HG03558 (cell line): Measurements from ENCODE around the gene RNF126.

Source experiments
- ATAC-seq: cut with Tn5 transposase; IDR thresholded peaks from one replicate; pipeline ENCODE4 v1.9.1; 2021; ENCODE audit warnings: moderate number of reproducible peaks; ENCODE audit not compliant: unreplicated experiment; ENCODE audit errors: extremely low read depth

Gene RNF126

DNA sequence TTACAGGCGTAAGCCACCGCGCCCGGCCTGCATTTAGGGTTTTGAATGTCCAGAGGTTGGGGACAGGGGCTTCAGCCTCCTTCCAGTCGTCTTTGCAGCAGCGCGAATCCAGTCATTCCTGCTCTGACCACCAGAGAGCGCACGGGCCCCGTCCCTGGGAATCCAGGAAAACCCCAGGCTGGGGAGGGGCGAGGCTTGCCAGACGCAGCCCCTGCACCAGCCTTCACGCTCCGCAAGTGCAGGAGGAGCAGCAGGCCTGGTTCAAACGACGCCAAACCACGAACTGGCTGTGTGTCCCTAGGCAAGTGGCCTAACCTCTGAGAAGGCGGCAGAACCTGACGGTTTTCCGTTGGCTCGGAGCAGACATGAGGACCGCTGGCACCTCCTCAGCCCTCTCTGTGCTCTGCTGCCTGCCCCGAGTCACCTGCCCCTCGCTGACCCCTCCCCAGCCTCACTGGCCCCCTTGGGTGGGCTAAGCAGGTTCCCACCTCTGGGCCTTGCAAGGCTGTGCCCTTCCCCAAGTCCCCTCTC, 2.0 kb upstream of the RNF126 start:
- ATAC-seq: no peak

DNA sequence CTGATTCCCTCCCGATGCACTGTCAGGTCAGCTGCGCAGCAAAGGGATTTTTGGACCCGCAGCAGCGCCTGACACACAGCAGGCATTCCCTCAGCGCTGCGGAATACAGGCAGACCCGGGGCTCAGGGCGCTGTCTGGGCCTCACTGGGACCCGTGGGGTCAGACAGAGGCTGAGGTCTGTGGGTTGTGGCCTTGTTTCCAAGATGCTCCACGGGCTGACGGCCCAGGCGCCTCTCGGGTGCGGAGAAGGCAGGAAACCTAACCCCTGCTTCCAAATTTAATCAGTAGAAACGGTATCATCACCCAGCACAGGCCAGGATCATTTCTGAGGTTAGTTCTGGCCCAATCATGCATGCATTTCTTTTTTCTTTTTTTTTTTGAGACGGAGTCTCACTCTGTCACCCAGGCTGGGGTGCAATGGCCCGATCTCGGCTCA, 686 bp upstream of the RNF126 start:
- no peak for ATAC-seq

DNA sequence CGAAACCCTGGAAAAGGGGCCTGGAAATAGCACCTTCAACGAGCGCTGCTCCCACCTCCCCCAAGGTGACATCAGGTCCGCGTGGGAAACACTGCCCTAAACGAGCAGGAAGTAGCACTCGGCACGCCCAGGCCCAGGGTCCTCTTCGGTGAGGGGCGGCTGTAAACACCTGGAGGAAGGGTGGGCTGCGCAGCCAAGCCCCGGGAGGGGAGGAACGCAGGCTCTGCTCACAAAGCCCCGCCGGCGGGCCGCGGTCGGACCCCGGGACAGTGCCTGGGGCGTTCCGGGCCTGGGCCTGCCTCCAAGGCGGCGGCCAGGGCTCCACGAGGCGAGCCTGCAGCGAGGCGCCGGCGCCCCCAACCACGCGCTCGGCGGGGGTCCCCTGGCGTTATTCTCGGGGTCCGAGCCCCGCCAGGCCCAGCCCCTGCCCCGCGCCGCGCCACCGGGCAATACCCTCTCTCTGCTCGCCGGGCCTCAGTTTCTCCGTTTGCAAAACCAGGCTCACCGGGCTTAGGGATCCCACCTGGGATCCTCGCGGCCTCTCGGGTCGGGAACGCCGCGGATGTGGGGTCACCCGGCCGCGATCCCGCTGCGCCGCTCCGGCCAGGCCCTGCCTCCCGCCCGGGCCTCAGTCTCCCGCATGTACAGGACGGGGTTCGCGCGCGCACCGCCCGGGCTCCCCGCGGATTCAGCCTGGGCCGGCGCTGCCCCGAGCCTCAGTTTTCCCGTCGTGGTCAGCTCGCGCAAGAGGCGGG, 630 bp downstream of the RNF126 start:
- no peak for ATAC-seq

DNA sequence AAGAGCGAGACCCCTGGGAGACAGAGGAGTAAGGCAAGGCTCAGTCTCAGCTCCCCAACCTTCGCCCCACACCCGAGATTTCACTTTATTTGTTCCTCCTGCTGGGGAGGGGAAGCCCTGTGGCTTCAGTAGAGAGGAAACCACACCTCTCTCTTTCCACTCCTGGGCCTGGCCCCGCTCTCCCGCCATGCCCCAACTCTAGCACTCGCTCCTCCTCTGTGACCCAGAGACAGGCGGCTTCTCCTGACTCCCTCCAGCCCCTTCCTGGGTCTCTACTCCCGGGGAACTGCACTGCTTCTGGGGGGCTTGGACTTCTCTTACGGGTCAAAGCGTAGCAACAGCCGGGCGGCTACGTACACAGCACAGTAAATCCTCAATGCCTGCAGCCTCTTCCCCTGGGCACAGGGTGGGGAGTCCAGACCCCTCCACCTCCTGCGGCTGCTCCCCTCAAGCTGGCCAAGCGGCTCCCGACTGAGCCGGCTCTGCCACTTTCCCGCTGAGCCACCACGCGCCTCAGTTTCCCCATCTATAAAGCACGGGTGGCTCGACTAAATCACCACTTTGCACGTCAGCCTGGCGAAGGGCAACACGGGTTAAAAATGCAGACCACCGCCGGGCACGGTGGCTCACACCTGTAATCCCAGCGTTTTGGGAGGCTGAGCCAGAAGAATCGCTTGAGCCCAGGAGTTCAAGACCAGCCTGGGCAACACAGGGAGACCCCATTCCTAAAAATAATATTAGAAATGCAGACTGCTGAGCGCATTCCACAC, 1.4 kb downstream of the RNF126 start:
- no peak for ATAC-seq

DNA sequence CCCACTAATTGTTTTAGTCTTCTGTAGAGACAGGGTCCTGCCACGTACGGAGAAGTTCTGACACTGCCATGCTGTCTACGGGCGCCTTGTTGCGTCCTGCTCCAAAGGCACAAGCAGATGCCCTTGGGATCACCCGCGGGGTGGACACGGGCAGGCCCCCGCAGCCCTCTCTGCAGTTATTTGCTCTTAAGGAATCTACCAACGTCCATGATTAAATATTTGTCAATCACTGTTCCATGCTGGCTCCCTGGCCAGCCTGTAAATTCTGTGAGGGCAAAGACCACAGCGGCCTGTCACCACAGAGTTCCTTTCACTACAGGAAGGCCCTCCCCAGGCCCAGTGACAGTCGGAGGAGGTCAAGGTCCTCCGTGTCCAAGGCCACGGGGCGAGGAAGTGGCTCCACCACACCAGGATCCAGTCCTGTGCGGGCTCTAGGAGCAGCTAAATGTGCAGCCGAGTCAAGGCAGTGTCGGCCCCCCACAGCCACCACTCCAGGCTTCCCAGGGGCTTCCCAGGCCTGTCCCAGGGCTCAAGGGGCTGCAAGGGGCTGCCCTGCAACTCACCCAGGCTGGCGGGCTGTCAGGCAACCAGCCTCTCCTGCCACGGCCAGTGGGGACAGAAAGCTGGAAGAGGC, 2.1 kb downstream of the RNF126 start:
- ATAC-seq: no peak

DNA sequence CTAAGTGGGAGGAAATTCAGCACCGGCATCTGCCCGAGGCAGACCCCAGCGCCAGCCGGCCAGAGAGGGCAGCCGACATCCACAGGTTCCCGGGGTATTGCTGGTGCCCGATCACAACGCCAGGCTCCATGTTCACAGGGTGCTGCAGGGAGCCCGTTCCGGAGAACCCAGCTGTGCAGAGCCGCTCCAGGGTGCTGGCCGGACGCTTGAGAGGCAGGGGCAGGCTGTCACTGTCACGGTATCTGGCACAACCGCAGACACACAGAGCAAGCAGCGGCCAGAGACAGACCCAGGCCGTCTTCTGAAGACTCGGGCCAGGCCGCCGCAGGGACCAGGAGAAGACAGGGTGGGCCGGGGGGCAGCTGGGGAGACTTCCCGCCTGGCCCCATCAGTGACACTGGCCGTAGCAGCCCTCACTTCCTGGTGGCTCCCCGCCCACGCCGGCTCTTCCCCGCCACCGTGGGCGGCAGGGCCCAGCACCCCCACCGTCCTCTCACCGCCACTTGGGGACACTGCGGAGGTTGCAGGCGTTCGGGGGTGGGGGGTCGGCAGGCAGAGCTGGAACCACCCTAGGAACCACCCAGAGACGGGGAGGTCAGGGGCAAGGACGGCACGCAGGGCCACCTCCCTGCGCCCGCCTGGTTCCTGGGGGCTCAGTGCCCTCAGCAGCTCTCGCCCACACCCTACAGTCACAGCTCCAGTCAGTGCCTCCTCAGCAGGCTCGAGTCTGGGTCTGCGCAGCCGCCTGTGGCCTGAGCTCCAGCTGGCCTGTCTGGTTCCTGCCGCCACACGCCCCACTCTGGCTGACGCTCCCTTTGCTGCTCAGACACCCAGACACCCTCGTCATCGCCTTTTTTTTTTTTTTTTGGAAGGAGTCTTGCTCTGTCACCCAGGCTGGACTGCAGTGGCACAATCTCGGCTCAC, 3.8 kb downstream of the RNF126 start:
- ATAC-seq: no peak

DNA sequence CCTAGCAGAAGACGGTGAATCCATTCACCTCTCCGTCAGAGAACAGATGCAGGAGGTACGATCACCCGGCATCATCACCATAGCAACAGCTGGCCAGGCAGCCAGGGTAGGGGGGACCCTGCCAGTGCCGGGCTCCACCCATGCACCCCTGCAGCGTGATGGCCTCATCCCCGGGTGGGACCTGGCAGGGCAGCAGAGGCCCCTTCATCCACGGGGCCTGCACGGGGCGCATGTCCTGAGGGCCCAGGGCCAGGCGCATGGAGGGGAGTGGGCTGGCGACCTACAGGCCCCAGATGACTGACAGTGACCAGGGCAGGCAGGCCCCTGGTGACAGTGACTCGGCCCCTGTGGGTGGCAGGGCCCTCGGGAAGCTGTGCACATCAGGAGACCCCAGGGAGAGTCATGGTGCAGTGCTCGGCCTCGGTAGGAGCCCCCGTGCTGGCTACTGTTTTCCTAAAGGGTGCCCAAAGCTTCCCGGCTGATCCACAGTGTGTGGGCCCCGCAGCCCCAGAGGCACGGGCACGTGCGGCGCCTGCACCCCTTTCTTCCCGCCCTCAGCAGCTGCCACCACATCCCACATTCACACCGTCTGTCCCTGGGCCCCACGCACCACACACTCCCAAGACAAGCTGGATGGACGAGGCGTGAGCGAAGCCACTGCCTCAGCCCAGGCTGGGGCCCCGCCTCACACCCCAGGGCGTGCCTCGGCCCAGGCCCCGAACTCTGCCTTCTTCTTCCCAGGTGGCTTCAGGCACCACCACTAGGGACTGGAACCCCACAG, 4.8 kb downstream of the RNF126 start:
- no peak for ATAC-seq

DNA sequence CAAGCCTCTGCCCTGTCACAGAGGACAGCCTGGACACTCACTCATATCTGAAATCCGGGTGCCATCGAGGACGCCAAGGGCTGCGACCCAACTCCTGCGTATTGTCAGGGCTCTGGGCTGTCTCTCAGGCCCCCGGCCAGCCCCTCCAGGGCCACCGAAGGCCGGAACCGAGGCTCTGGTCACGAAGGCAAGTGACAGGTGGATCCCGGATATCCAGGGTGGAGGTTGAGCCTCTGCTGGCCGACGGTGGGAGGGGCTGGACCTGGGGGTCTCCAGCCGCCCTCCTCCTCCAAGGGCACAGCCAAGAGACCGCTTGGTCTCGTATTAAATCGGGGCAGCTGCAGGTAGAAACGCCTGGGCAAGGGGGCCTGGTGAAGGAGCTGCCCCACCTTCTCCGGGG, 5.4 kb downstream of the RNF126 start:
- no peak for ATAC-seq

DNA sequence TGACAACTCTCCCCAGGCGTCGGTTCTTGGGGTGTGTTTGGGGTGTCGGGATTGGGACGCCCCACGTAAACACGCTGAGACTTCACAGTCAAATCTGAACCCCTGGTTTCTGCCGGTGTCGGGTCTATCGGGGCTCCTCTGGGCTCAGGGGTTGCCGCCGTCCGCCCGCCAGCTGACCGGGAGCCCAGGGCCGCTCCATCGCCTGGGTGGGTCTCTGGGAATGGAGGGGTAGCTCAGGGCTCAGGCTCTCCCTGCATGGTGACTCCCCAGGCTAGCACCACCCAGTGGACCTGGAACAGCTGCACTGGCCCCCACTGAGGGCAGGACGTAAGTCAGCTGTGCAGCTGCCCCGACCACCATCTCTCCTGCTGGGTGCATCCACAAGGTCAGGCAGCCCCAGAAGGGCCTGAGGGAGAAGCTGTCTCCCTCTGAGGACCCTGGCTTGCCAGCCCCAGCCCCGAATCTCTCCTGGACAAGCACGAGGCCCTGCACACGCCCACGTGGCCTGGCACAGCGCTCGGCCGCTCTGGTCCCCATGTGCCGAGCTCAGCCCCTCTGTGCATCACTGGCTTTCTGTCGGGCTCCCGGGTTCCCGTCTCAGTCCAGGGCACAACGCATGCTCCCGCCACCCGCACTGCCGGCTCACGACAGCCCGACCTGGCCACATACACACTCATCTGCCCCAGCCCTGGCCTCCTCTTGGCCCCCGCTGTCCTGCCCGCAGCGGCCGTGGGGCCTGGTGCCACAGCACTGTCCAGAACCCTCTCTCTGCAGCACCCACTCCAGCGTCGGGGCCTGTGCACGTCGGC, 6.1 kb downstream of the RNF126 start:
- ATAC-seq: no peak

DNA sequence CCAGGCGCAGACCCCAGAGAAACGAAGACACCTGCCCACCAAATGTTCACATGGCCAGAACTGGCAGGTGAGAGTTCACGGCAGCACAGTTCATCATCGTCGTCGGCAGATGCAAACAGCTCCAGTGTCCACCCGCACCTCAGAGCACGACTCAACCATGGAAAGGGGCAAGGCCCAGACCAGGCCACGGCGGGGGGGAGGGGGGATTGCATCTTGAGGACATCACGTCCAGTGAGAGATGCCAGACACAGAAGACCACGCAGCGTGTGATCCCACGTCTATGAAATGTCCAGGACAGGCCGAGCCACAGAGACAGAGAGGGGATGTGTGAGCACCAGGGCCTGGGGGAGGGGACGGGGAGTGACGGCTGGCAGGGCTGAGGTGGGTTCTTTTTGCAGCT, 7.3 kb downstream of the RNF126 start:
- no peak for ATAC-seq

DNA sequence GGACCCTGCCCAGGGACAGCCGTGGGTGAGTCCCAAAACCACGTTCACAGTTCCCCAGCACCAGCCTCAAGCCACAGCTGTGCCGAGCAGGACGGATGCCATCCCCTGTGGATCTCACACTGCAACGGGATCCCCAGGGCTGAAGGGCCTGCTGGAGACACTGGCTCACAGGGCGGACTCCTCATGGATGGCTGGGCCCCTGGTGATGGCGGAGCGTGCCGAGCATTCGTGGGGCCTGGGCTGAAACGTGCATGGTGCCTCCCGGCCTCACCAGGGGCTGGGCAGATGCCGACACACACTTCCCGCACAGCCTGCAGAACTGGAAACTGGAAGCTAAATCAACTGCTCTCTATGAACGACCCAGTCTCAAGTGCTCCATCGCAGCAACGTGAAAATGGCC, 9.6 kb downstream of the RNF126 start:
- ATAC-seq: no peak

DNA sequence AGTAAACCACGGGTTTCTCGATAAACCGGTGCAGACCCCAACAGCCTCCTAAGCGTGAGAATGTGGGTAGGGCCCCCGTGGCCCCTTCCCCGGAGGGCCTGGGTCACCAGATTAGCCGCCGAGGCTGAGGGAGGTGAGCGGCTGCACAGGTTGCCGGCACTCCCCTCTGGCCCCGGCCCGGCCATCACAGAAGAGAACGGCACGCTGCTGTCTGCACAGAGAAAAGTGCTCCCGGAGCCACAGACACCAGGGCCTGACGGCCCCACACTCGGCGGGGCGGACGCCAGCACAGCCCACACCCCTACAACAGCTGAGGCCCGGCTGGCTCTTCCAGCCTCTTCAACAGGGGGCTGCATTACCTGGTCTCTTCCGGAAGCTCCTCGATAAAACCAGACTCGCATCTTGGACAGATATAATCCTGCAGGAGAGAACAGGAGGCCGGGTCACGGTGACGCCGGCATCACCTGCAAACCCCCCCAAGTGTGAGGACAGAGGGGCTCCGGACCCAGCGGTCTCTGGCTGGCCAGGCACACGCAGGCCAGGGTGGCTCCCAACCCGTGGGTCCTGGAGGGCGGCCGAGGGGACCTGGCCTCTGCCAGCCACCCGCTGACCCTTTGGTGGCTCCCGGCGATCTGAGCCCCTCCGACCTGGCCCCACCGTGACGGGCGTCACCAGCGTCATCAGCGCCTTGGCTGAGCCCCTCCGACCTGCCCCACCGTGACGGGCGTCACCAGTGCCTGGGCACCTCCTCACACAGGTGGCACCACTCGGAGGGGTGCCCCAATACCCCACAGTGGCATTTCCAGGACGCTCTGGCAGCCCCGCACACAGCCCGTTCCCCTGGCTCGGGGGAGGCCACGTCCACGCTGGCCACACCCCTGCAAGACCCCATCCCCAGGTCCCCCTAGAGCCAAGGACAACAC, 10.3 kb downstream of the RNF126 start:
- ATAC-seq: no peak

DNA sequence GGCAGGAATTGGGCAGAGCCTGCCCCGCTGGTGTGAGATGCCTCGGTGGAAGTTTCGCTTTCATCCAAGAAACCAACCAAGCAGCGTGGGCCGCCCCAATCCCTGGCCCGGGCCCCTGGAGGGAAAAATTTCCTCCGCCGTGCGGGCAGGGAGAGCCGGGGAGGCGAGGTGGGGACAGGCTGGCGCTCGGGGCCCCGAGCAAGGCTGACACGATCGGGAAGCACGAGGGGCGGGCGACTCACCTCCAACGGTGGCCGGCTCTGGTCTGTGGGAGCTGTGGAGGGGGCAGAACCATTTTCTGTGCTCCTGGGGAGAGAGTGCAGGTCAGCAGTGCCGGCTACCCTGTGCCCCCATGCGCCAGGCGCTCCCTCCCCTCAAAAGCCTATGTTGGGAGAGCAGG, 11.0 kb downstream of the RNF126 start:
- no peak for ATAC-seq

DNA sequence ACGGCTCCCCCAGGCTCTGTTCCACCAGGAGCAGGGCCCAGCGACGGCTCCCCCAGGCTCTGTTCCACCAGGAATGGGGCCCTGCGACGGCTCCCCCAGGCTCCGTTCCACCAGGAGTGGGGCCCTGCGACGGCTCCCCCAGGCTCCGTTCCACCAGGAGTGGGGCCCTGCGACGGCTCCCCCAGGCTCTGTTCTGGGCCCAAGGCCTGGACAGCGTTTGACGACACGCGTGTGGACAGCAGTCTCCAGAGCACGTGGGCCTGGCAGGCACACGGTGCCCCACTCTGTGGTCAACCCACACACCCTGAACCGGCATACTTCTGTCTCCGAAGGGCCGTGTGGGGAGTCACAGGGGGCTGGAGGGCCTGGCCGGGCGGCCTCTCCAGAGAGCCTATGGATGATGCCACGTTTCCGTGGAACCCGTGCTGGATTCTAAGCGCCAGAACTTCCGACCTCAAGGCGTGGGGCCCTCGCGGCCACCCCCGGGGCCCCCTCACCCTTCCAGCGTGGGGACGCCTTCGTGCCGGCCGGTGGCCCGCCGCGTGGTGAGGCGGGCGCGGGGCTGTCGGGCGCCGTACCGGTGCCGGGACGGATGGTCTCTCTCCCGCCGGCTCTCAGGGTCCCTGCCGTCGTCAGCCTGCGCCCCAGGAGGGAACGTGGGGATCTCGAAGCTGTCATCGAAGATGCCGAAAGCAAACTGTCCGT, 11.7 kb downstream of the RNF126 start:
- no peak for ATAC-seq

DNA sequence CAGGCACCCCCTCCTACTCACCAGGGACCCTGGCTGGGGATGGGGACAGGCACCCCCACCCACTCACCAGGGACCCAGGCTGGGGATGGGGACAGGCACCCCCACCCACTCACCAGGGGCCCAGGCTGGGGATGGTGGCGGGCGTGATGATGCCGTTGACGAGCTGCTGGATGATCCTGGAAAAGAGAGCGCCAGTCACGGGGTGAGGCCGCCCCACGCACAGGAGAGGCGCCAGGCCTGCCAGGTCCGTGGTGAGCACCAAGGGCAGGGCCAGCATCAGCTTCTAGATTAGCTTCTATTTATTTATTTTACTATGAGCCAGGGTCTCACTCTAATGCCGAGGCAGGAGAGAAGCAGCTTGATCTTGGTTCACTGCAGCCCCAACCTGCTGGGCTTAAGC, 12.9 kb downstream of the RNF126 start:
- no peak for ATAC-seq

DNA sequence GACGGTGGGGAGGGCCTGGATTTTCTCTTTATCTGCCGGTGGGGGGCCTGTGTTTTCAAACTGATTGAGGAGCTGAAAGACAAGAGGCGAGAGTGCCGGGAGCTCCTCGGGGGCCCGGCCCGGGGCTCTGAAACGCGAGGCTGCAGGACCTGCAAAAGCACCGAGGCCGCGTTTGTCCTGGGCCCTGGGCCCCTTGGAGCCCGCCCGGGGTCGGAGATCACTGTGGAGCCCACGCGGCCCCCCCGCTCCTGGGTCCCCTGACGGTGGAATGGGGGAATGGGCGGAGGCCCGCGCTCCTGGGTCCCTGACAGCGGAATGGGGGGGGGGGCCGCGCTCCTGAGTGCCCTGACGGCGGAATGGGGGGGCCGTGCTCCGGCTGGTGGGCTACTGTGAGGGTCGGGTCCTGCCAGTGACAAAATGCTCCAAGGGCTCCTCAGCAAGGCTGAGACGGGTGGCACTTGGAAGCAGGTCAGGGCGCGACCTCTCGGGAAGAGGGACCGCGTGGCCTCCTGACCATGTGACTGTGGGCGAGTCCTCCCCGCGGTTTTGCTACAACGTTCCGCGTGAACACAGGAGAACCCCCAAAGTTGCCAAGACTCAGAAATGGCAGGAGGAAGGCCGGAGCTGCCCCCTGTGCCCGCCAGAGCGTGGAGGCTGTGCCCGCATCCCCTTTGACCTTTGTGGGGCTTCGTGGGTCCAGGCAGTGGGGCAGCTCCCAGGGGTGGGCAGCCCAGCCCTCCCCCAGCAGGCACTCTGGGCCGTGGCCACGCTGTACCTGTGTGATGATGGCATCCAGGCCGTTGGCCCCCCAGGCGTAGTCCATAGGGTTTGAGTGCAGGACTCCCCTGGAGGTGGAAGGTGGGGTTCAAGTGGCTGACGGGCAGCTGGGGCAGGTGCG, 13.9 kb downstream of the RNF126 start:
- ATAC-seq: no peak
